H1 (cell line): ENCODE measurements around the gene CRHR1. TPM values are rescaled to one million over a fixed set of nuclear protein-coding genes. Genes with fewer than 3 reads are reported as not detected.

Source experiments
- CTCF ChIA-PET: fragments of 300-600 bp; sonication (Branson Sonifier 250); formaldehyde crosslinking; loops from one replicate; lab custom pipeline; 2021; ENCODE audit not compliant: partially characterized antibody; lab: Charles Lee
- POLR2A ChIA-PET: fragments of 300-600 bp; sonication (Branson Sonifier 250); formaldehyde crosslinking; loops from one replicate; lab custom pipeline; 2021; ENCODE audit warnings: inconsistent platforms; ENCODE audit not compliant: partially characterized antibody; lab: Charles Lee
- DNase-seq, 2 experiments: peaks; one replicate each; pipeline versions ENCODE4 v3.0.0 to v3.0.0-alpha.2; 2010 to 2022; ENCODE audit warnings: low spot score in 2 of 2, low read depth in 1 of 2, mixed read lengths in 1 of 2
- FAIRE-seq: peaks from 2 replicates; lab custom pipeline; 2011; peaks lifted over from hg19 to GRCh38; lab: Jason Lieb, UNC
- H2AFZ ChIP-seq: 2 replicates; pipeline ENCODE4 v1.8.1; 2012; ENCODE audit warnings: low read length, inconsistent platforms
- H2AK5ac ChIP-seq: 2 replicates; pipeline ENCODE4 v1.6.1; 2013; ENCODE audit warnings: low read depth, low read length
- H2BK120ac ChIP-seq: replicated peaks from 2 replicates; pipeline ENCODE3; 2013; ENCODE audit warnings: low read depth, low read length, inconsistent platforms
- H2BK12ac ChIP-seq: 2 replicates; pipeline ENCODE4 v1.6.1; 2013; ENCODE audit warnings: low read depth, low read length
- H2BK15ac ChIP-seq: 2 replicates; pipeline ENCODE4 v1.6.1; 2013; ENCODE audit warnings: low read length
- H2BK20ac ChIP-seq: 2 replicates; pipeline ENCODE4 v1.6.1; 2013; ENCODE audit warnings: low read length
- H2BK5ac ChIP-seq: 2 replicates; pipeline ENCODE4 v1.6.1; 2013; ENCODE audit warnings: low read depth, low read length
- H3K14ac ChIP-seq: 2 replicates; pipeline ENCODE4 v1.6.1; 2013; ENCODE audit warnings: inconsistent platforms; ENCODE audit not compliant: insufficient read length
- H3K18ac ChIP-seq: 2 replicates; pipeline ENCODE4 v1.6.1; 2013; ENCODE audit warnings: low read length; ENCODE audit errors: extremely low read depth
- H3K23ac ChIP-seq: 2 replicates; pipeline ENCODE4 v1.6.1; 2013; ENCODE audit warnings: inconsistent platforms; ENCODE audit not compliant: insufficient read length
- H3K23me2 ChIP-seq: 2 replicates; pipeline ENCODE4 v1.6.1; 2013; ENCODE audit warnings: low read depth, low read length
- H3K27ac ChIP-seq: 2 replicates; pipeline ENCODE4 v1.6.1; 2011; ENCODE audit warnings: low read depth, low read length, inconsistent platforms
- H3K27me3 ChIP-seq, 4 experiments: replicated peaks in 1 of 4; 1 replicate in 1 of 4; 2 replicates in 3 of 4; pipeline versions ENCODE4 v1.6.1 to v1.8.1; 2011 to 2013; ENCODE audit warnings: low read length in 3 of 4, mild to moderate bottlenecking in 3 of 4, inconsistent platforms in 2 of 4, mixed read lengths in 2 of 4, moderate library complexity in 1 of 4; ENCODE audit not compliant: control insufficient read depth in 3 of 4, insufficient read depth in 3 of 4; ENCODE audit errors: extremely low read depth in 1 of 4
- H3K36me3 ChIP-seq, 4 experiments: 2 replicates each; pipeline versions ENCODE4 v1.6.1 to v1.8.1; 2011 to 2013; ENCODE audit warnings: mild to moderate bottlenecking in 4 of 4, low read length in 3 of 4, moderate library complexity in 2 of 4, control low read depth in 1 of 4, inconsistent platforms in 1 of 4; ENCODE audit not compliant: insufficient read depth in 4 of 4, control insufficient read depth in 2 of 4
- H3K4ac ChIP-seq: replicated peaks from 2 replicates; pipeline ENCODE3; 2013; ENCODE audit warnings: low read length, low read depth, mixed read lengths, inconsistent platforms; ENCODE audit not compliant: insufficient read length
- H3K4me1 ChIP-seq, 4 experiments: replicated peaks in 1 of 4; 1 replicate in 1 of 4; 2 replicates in 3 of 4; pipeline versions ENCODE4 v1.6.1 to v1.8.1; 2011 to 2013; ENCODE audit warnings: low read length in 3 of 4, inconsistent platforms in 2 of 4, mixed read lengths in 1 of 4; ENCODE audit not compliant: insufficient read depth in 4 of 4, control insufficient read depth in 3 of 4
- H3K4me2 ChIP-seq, 2 experiments: 2 replicates each; pipeline versions ENCODE4 v1.6.1 to v1.8.1; 2011 to 2013; ENCODE audit warnings: low read depth in 2 of 2, low read length in 2 of 2, control low read depth in 1 of 2, inconsistent platforms in 1 of 2, mild to moderate bottlenecking in 1 of 2; ENCODE audit not compliant: insufficient read depth in 1 of 2
- H3K4me3 ChIP-seq, 4 experiments: fragments of 200-600, 300-600 bp in 1 of 4; sonication (generic), shearing (Covaris generic), sonication (Bioruptor Twin) in 1 of 4; 2 replicates each; pipeline versions ENCODE4 v1.5.1 to v1.8.1; 2011 to 2016; ENCODE audit warnings: low read length in 4 of 4, low read depth in 3 of 4, control low read depth in 2 of 4, inconsistent platforms in 2 of 4, mild to moderate bottlenecking in 2 of 4, mixed read lengths in 1 of 4, moderate library complexity in 1 of 4; ENCODE audit not compliant: insufficient read depth in 2 of 4; ENCODE audit errors: extremely low read depth in 1 of 4
- H3K56ac ChIP-seq: replicated peaks from 2 replicates; pipeline ENCODE3; 2013; ENCODE audit warnings: low read depth, mild to moderate bottlenecking, mixed read lengths, low read length, inconsistent platforms; ENCODE audit not compliant: insufficient read length
- H3K79me1 ChIP-seq: 2 replicates; pipeline ENCODE4 v1.6.1; 2013; ENCODE audit warnings: low read depth, low read length, control low read depth
- H3K79me2 ChIP-seq, 2 experiments: 2 replicates each; pipeline versions ENCODE4 v1.6.1 to v1.8.1; 2012 to 2013; ENCODE audit warnings: low read length in 2 of 2, mild to moderate bottlenecking in 2 of 2, inconsistent platforms in 1 of 2; ENCODE audit not compliant: insufficient read depth in 2 of 2, control insufficient read depth in 1 of 2
- H3K9ac ChIP-seq, 4 experiments: replicated peaks in 1 of 4; 1 replicate in 1 of 4; 2 replicates in 3 of 4; pipeline versions ENCODE4 v1.6.1 to v1.8.1; 2011 to 2013; ENCODE audit warnings: low read depth in 3 of 4, low read length in 3 of 4, control low read depth in 2 of 4, mild to moderate bottlenecking in 2 of 4, moderate library complexity in 2 of 4, inconsistent platforms in 1 of 4; ENCODE audit errors: extremely low read depth in 1 of 4
- H3K9me3 ChIP-seq, 2 experiments: 2 replicates each; pipeline versions ENCODE4 v1.6.1 to v1.8.1; 2012 to 2013; ENCODE audit warnings: mild to moderate bottlenecking in 2 of 2, moderate library complexity in 2 of 2, control low read depth in 1 of 2, inconsistent platforms in 1 of 2, low read depth in 1 of 2, low read length in 1 of 2, mixed read lengths in 1 of 2; ENCODE audit not compliant: insufficient read depth in 2 of 2
- H4K20me1 ChIP-seq, 2 experiments: replicated peaks in 1 of 2; 2 replicates each; pipeline versions ENCODE3 to v1.8.1; 2011 to 2013; ENCODE audit warnings: inconsistent platforms in 2 of 2, low read length in 2 of 2, mild to moderate bottlenecking in 1 of 2; ENCODE audit not compliant: insufficient read depth in 2 of 2, control insufficient read depth in 1 of 2
- H4K5ac ChIP-seq: 2 replicates; pipeline ENCODE4 v1.6.1; 2013; ENCODE audit warnings: low read length, low read depth, mixed read lengths, inconsistent platforms; ENCODE audit not compliant: insufficient read length
- H4K8ac ChIP-seq: 2 replicates; pipeline ENCODE4 v1.8.0; 2013; ENCODE audit warnings: mild to moderate bottlenecking, moderate library complexity, low read length, inconsistent platforms; ENCODE audit not compliant: insufficient read depth; ENCODE audit errors: extremely low read depth
- H4K91ac ChIP-seq: replicated peaks from 2 replicates; pipeline ENCODE3; 2013; ENCODE audit warnings: low read length, mixed read lengths, inconsistent platforms; ENCODE audit not compliant: insufficient read length
- CEBPB ChIP-seq: IDR thresholded peaks from 2 replicates; pipeline ENCODE4 v1.6.1; 2012; ENCODE audit warnings: low read depth, low read length
- CHD2 ChIP-seq: IDR thresholded peaks from 2 replicates; pipeline ENCODE4 v1.6.1; 2012; ENCODE audit warnings: low read length, improper control_type of control experiment
- JUND ChIP-seq: IDR thresholded peaks from 2 replicates; pipeline ENCODE4 v1.6.1; 2011; ENCODE audit warnings: mild to moderate bottlenecking, improper control_type of control experiment, low read length
- POLR2A ChIP-seq, 2 experiments: IDR thresholded peaks; 1 replicate in 1 of 2; 2 replicates in 1 of 2; pipeline ENCODE4 v1.6.1; 2011; ENCODE audit warnings: low read depth in 2 of 2, low read length in 2 of 2, mild to moderate bottlenecking in 2 of 2; ENCODE audit errors: control extremely low read depth in 1 of 2
- RAD21 ChIP-seq, 2 experiments: IDR thresholded peaks in 1 of 2; conservative IDR thresholded peaks in 1 of 2; 2 replicates each; pipeline ENCODE4 v1.6.1; 2011; ENCODE audit warnings: low read depth in 2 of 2, low read length in 2 of 2, improper control_type of control experiment in 1 of 2, inconsistent platforms in 1 of 2, mild to moderate bottlenecking in 1 of 2, moderate library complexity in 1 of 2
- SP1 ChIP-seq: IDR thresholded peaks from 2 replicates; pipeline ENCODE4 v1.6.1; 2011; ENCODE audit warnings: low read depth, low read length
- SP2 ChIP-seq: IDR thresholded peaks from 2 replicates; pipeline ENCODE4 v1.6.1; 2012; ENCODE audit warnings: mild to moderate bottlenecking, low read length, inconsistent platforms
- TAF1 ChIP-seq: IDR thresholded peaks from 2 replicates; pipeline ENCODE4 v1.6.1; 2011; ENCODE audit warnings: mild to moderate bottlenecking, low read depth, low read length
- TBP ChIP-seq: IDR thresholded peaks from 2 replicates; pipeline ENCODE4 v1.6.1; 2011; ENCODE audit warnings: low read depth, low read length, improper control_type of control experiment
- WGBS, 2 experiments: shearing (Covaris generic) in 1 of 2; methylation state at CpG; one replicate each; pipeline versions ENCODE4 v1.1.6 to v1.1.7; 2013 to 2015; ENCODE audit warnings: low lambda C conversion rate in 2 of 2, mixed read lengths in 2 of 2, inconsistent platforms in 1 of 2, low coverage in 1 of 2, missing lambda C conversion rate in 1 of 2; ENCODE audit not compliant: insufficient replicate concordance in 2 of 2, insufficient coverage in 1 of 2, insufficient read length in 1 of 2; ENCODE audit errors: extremely low coverage in 1 of 2, missing lambda C conversion rate in 1 of 2; 5-methylcytosine and 5-hydroxymethylcytosine counted together
- polyA plus RNA-seq, 7 experiments: library from polyadenylated mRNA; depleted of rRNA in 3 of 7; stranded (reverse) in 5 of 7; unstranded in 2 of 7; fragments of >200 nt in 5 of 7; fragments of 200-250 nt in 2 of 7; gene quantifications; 1 replicate in 5 of 7; 2 replicates in 1 of 7; 4 replicates in 1 of 7; pipeline versions ENCODE4 v1.2.1 to v1.2.3, GENCODE V29; 2011 to 2013; ENCODE audit warnings: missing spikeins in 2 of 7, mixed read lengths in 2 of 7
- total RNA-seq: library from RNA; stranded (reverse); fragmentation: NEBNext Ultra II Directional; extraction: Animal tissue kit (Norgen Biotek cat#: 25700); gene quantifications from 2 replicates; pipeline ENCODE4 v1.2.1, GENCODE V29; 2021

Gene CRHR1
- total and polyA plus RNA-seq, 2 of the 8 experiments (the other 6 are each of a cell fraction or from before 2014, with no cell fraction given) = 0.56 to 1.7 TPM

DNA sequence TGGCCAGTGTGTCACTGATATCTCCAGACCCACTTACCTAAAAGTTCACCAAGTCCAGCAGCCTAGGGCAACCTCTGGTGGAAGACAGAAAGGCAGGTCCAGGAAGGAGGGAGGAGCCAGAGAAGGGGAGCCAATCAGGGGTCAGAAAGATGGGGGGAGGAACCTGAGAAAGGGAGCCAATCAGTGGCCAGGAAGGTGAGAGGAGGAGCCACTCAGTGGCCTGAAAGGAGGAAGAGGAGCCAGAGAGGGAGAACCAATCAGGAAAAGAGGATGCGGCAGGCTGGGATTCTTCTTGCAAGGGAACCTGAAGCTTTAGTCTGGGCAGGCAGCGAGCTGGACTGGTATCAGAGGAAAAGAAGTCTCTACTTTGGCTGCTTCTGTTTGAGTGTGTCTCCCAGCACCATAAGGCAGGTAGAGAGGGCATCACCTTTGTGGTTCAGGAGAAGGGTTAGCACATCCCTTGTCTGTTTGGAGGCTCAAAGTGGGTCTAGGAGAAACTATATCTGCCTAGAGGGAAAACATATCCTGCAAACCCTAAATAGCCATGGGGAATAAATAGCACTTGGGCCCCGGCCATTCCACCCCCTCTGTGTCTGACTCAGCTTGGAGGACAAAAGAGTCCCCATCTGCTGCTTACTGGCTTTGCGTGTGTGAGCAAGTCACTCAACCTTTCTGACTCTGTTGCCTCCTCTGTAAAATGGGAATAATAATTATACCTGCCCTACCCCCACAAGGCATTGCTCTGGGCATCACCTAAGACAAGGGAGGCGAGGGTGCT is 43.4 kb upstream of the CRHR1 start:
- no peak overlapping the region for H3K23ac ChIP-seq
- no peaks in the 10 kb centered on the region for H3K79me1 ChIP-seq
- H4K91ac ChIP-seq = peak overlapping the region; percentile 53
- no peak overlapping the region; the same call in 1 of the 2 replicates for H3K18ac ChIP-seq
- CTCF ChIA-PET = interaction anchor here (0.9 to 1.8 kb wide), 6 partner anchors 12 to 147 kb away, joined by 3 to 5 read pairs (median 3); partner anchors contain the start of gene CRHR1
- no peak overlapping the region for H2AK5ac ChIP-seq
- POLR2A ChIA-PET = interaction anchor here (0.5 to 1.1 kb wide), 3 partner anchors 92 to 758 kb away, joined by 3 read pairs; no protein-coding TSS in a partner anchor
- H3K4me2 ChIP-seq = peak overlapping the region; percentile 65 to 66; a peak in 3 of 4 replicates
- peak overlapping the region; percentile 49 for H4K5ac ChIP-seq
- H3K56ac ChIP-seq = no peak overlapping the region
- peak overlapping the region; percentile 100 for H2AFZ ChIP-seq
- no peaks in the 10 kb centered on the region for H3K9me3 ChIP-seq
- H3K79me2 ChIP-seq = no peaks in the 10 kb centered on the region
- H4K8ac ChIP-seq = no peak overlapping the region
- H2BK120ac ChIP-seq = no peak overlapping the region
- TF ChIP-seq TBP (peak; percentile 67), CHD2 (0 out of 2 replicates have a peak, but pooled peaks have one; percentile 53), SP1 (peak; percentile 91), JUND (no peak), POLR2A (IDR thresholded peaks at IDR 0.05; ENCODE audit: control extremely low read depth in 1 of 2, low read depth in 2 of 2, low read length in 2 of 2) (peak in 1 of 2 experiments; percentile 55; a peak in 2 of 3 replicates), TAF1 (peak; percentile 81; the same call in 1 of the 2 replicates), CEBPB (no peak), SP2 (peak; percentile 9; the same call in 1 of the 2 replicates), RAD21 (IDR thresholded peaks at IDR 0.05 in 1 of 2, conservative IDR thresholded peaks at IDR 0.05 in 1 of 2; ENCODE audit: low read depth in 2 of 2, low read length in 2 of 2) (peak in 1 of 2 experiments; percentile 11; a peak in 2 of 4 replicates)
- peaks cover 0 to under 1% (median 0%) of the 10 kb centered on the region in 4 experiments; a peak in 1 of 7 replicates for H3K4me1 ChIP-seq
- H3K36me3 ChIP-seq = no peaks in the 10 kb centered on the region
- WGBS, 2 experiments = 55% methylated on average over 5 of the region's 5 CpGs; no CpG with 5 or more reads in 1 of the 2 experiments
- no peak overlapping the region for H3K9ac ChIP-seq
- peaks cover 12 to 46% (median 40%) of the 10 kb centered on the region in 4 experiments for H3K27me3 ChIP-seq
- no peaks in the 10 kb centered on the region for H3K23me2 ChIP-seq
- no peak overlapping the region for H2BK20ac ChIP-seq
- no peak overlapping the region for H2BK5ac ChIP-seq
- no peak overlapping the region for H3K14ac ChIP-seq
- peak; percentile 53 to 81 for DNase-seq
- peak overlapping the region; percentile 7 to 48 (median 22); a peak in 5 of 8 replicates for H3K4me3 ChIP-seq
- no peak overlapping the region for H3K27ac ChIP-seq
- peaks cover 0 to 2% of the 10 kb centered on the region in 2 experiments for H4K20me1 ChIP-seq
- peak overlapping the region; percentile 85; the same call in 1 of the 2 replicates for H2BK15ac ChIP-seq
- FAIRE-seq = peak; percentile 97
- H2BK12ac ChIP-seq = no peak overlapping the region
- no peak overlapping the region for H3K4ac ChIP-seq
